Occipital lobe (tissue), 3 donors: Measurements from ENCODE around the gene GALNT18. TPM values are rescaled to one million over a fixed set of nuclear protein-coding genes. Genes with fewer than 3 reads are reported as not detected.

Experiments
- DNase-seq: peaks from one replicate; lab custom pipeline; 2025; lab: John Stamatoyannopoulos, UW
- small RNA-seq: library from RNA; depleted of rRNA; stranded (forward); fragments of <200 nt; gene quantifications from one replicate; pipeline ENCODE3, GENCODE V24; 2014
- total RNA-seq: library from RNA; depleted of rRNA; stranded (reverse); fragments of >200 nt; gene quantifications from one replicate; pipeline ENCODE4 v1.2.3, GENCODE V29; 2014

Gene GALNT18
- total RNA-seq, 1 donor from 2014 or later, result 22.8 TPM

DNA sequence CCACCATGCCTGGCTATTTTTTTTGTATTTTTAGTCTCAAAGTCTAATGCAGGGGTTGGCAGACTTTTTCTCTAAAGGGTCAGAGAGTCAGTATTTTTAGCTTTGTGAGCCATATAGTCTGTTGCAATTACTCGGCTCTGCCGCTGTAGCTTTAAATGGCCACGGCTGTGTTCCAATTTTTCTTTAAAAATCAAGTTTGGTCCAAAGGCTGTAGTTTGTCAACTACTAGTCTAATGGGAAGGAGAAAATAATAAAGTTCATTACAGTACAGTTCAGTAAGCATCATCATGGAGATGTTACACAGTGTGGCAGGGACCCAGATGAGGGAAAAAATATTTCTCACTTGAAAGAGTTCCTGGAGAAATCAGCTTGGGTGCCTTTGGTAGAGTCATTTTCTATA lies 376.4 kb downstream of the GALNT18 start:
- DNase-seq, result no peak

DNA sequence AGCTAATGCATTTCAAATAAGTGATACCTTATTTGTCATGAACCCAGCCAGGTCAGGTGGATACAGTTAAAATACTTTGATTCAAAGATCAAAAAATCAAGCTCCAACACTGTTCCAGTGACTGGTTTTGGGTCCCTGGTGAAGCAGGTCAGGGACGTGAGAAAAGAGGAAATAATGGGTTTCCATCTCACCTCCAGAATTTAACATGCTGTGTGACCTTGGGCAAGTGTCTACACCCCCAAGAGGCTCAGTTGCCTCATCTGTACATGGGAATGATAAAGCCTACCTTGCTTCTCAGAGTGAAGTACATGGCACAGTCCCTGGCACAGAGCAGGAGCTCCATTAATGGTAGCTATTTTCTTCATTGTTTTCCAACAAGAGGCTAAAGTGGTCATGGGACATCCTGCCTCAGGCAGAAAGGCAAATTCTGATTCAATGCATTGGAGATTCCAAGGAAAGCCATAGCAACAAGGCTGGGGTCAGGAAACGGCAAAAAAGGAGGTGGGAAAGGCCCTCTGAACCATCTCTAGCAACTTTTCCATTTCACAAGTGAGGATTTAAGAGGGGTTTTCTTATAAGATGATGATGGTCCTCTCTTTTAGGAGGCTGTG lies 377.2 kb downstream of the GALNT18 start:
- no peak for DNase-seq

DNA sequence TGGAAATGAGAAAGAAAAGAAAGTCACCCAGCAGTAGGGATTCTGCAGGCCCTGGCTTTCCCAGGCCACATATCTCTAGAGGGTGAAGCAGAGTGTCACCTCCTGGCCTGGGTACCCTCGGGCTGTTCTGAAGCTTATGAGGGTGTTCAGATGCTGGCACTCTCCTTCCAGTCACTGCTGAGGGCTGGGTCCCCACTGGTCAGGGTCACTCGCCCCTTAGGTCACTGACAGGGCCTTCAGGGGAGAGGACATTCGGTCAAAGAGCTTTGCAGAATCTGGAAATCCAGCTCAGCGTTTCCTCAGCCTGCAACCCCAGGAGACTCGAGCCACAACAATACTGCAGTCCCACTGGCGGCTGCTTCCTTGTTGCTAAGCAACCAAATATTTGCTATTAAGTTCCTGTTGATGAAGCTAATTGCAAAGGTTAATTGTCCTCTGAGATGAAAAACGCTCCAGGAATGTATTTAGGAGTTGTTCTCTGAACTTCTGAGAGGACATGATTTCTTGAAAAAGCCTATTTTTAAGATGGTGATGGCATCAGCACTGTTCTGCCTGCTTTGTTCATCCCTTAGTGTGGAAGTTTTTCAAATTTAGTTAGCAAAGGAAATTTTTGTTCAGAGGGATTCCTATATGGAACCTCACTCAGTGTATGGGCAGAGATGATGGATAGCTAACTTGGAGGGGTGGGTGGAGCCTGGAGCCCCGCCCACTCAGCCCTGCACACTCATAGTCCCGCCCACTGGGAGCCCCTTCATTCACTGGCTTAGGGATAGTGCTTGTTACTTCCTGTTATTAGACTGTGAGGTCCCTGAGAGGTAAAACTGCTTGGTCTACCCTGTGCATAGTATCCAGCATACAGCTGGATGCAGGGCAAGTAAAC lies 378.0 kb downstream of the GALNT18 start:
- DNase-seq, result no peak

DNA sequence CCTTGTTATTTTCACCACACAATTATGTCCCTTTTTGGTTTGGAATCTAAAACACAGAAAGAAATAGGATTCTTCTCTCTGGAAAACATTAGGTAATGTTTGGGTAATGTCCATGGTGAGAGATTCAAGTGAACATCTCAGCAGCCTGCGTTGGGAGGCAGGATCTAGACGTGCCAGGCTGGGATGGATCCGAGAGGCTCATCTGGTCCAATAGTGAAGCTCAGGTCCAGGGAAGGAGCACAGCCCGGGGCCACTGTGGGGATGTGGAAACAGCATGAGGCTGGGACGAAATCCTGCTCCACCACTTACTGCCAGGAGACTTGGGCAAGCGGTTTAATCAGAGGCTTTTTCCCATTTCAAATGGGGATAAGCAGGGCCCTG lies 378.6 kb downstream of the GALNT18 start:
- DNase-seq, result no peak

DNA sequence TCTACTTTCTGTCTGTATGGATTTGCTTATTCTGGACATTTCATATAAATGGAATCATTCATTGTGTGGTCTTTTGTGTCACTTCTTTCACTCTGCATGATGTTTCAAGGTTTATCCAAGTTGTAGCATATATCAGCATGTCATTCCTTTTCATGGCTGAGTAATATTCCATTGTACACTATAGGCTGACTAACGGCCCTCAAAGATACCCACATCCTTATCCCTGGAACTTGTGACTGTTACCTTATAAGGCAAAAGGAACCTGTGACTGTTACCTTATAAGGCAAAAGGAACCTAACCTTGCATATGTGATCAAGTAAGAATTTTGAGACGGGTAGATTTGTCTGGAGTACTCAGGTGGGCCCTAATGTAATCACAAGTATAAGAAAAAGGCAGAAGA lies 380.5 kb downstream of the GALNT18 start:
- no peak for DNase-seq

DNA sequence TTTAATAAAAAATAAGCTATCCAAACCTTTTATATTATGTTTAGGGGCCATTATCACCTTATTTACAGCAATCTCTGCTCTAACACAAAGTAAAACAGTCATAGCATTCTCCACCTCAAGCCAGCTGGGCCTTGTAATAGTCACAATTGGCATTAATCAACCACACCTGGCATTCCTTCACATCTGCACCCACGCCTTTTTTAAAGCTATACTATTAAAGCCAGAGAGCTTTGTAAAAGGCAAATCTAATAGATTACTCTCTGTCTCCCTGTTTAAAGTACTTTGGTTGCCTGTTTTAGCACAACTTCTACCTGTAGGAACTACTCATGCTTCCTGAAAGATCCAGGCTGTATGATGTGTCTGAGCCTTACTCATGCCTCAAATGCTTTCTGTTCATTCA lies 381.8 kb downstream of the GALNT18 start:
- DNase-seq, result no peak

DNA sequence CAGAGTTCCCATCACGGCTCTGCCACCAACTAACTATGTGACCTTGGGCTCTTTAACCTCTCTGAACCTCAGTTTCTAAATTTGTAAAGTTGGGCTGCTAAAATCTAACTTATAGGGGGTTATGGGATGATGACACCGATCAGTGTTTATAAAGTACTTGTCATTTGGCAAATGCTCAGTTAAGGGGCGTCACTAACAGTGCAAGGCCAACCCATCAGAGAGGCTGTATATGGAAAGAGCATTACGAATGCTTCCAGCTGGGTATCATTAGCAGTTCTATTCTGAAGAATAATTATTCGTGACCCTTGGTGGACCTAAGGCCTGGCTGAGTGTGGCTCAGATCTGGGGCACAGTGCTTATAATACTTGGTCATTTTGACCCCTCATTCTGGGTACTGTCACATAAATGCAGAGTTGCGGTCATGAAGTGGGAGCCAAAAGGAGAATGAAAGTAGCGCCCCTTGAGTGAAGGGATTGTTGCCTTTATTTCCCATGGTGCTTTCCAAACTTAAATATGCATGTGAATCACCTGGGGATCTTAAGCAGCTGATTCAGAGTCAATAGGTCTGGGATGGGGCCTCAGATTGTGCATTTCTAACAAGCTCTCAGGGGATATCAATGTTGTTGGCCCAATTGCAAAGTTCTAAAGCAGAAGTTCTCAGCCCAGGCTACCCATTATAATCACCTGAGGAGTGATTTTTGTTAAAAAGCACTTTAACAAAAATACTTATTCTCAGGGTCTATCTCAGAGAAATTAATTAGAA lies 384.6 kb downstream of the GALNT18 start:
- DNase-seq, result no peak

DNA sequence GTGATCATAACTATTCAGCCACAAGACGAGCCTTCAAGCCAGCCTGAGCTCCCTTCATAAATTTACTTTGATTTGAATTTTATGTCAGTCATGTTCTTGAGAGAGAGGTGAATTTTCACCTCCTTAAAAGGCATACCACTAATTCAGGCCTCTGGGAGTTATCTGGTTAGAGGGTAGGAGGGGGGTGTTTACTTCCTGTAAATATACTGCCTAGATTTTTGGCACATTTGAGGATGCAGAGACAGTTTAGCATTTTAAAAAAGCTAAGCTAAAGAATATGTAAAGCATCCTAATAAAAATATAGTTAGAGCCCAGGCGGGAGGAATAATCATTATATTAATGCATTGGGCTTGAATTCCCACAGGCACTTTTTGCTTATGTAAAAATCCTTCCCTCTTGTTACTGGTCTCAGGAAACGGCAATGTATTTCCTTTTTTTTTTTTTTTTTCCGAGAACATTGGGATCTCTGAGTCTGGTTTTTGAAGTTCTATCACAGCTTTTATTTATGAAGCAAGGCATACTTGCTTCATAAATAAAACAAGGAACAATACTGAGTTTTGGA lies 385.2 kb downstream of the GALNT18 start:
- DNase-seq, result no peak

DNA sequence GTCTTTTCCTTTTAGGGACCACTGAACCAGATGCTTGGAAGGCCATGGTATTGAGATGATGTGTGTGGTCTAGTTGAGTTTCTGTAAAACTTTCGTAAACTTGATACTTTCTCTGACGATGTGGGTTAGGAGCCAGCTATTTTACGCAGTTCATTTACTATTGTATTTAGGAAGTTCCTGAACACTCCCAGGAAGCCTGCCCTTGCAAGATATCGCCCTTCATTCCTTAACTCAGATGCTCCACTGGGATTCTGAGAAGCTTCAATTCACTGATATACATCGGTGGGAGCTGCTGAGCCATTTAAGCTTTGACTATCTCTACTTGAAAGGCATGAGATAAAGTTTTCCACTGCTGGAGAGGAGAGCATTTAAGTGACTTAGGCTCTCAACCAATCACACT lies 390.0 kb downstream of the GALNT18 start:
- DNase-seq, result no peak

DNA sequence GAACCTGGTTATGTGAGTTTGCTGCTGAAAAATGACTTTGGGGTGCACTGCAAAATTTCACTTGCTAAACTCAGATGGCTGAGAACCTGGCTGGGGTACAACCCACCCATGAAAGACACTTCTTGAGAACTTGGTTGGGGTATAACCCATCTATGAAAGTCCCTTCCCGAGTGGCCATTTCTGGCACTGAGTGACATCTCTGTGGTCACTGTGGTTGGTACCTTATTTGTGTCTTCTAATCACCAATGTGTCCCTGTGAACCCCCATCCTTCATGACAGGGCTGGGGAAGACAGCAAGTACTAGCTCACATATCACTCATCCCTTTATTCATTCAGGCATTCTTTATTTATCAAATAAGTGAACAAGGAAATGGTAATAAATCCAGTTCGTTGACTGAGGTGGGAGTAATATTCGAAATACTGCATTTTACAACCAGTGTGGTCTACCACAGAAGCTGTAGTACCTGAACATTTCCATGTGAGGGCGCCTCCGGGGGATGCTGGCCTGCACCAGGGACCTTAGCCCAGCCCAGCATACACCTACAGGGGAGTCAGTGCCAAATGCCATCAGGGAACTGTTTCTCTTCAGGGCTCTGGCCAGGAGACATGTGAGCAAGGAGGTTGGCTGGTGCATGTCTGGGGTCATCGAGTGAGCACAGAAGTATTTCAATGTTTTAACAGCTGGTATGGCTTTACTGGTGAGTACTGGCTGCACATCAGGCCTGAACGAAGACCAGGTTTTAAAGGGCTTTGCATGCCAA lies 390.8 kb downstream of the GALNT18 start:
- DNase-seq, result no peak

DNA sequence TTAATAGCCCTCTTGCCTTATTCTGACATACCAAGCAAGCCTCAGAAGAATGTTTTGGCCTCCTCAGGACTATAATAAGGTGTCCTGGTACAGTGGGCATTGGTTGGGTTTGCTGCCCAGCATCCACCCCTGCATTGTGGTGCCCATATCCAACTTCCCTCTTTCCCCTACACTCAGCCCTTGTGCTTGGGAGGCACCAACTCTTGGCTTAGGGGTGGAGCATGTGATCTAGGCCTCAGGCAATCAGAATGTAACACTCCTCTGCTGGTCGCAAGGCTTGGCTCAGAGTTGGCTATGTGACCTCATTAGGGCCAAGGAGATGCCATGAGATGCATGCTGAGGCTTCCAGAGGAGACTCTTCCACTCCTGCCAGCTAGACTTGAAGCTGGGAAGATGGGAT lies 391.7 kb downstream of the GALNT18 start:
- DNase-seq, result no peak

DNA sequence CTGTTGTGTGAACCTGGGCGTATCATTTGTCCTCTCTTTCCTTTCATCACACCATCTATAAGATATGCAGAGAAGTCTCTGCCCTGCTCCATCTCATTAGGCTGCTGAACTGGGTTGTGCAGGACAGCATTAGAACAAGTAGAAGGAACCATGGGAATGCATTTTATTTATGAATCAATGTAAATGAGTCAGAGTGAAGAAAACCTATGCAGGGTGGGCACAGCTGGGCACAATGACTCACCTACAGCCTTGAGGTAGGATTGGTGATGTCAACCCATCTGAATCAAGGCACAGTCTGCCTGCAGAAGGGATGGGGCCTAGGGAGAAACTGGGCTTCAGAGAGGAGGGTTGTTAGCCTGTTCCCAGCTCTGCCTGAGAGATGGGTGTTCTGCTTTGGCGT lies 392.2 kb downstream of the GALNT18 start:
- DNase-seq, result no peak

DNA sequence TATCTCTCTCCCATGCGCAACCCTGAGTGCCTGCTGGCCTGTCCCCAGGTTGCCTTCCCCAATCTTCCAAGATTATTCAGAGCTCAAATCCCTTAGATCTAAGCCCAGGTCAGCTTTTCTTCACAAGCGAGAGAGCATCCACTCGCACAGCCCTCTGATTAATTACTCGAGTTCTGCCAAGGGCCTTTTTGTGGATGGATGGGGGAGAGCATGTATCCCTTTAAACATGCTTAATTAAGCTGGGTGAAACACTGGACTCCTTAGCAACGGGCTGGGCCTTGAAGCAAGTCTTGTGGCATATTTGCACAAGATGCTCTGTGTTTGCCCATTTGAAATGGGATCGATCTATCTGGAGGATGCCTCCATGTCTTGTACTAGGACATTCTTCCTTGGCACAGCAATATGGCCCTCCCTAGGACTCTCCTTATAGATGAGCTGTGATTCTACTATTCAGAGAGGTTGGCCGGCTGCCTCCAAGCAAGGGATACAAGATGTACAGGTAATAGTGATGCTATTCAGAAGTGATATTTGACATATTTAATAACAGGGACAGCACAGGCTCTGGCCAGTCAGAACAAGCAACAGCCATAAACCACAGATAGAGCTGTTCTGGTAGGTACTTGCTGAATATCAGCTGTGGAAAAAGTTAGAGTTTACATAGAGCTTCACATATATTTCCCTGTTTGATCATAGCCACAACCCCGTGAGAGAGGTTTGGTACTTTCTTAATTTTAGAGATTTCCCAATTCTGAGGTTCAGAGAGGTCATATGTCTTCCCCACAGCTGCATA lies 394.3 kb downstream of the GALNT18 start:
- no peak for DNase-seq

Small RNA genes lying within 50 kb of the gene (small RNA-seq; reads per million reads assigned to genes)
- not detected for gene MIR4299

Other genes starting within 250 kb of the GALNT18 start
- 154 TPM for gene USP47, start 220.0 kb upstream of the GALNT18 start, total RNA-seq